Putamen (tissue), 1 donor: ENCODE data around the gene GJB3.

Source experiments
- DNase-seq: peaks from one replicate; pipeline ENCODE4 v3.0.0-alpha.2; 2016; ENCODE audit warnings: low spot score

GJB3 gene

DNA sequence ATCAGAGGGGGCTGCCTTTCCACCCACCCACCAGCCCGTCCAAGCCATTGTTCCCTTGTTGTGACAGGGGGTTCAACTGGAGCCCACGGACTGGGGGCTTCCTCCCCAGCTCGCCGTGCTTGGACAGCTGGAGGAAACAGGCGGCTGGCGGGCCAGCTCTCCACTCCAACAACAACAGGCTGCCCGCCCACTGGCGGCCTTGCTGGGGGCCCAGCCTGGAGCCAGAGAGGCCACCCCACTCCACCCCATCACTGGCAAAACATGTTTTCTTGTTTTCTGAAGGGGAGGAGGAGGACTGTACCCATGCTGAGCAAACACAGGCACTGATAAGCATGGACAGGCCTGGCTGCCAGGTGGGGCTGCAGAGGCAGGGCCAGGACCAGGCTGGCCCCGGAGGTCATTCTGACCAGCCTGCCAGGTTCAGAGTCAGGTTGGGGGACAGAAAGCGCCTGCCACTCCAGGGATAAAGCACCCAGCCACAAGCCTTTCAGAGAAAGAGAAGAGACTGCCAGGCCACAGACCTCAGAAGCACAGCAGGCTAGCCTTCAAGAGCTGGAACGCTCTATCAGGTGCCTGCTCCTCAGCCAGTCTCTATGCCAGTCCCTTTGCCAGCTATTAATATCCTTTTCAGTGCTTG, 44.6 kb downstream of the GJB3 start:
- DNase-seq = no peak

- DNase-seq = no peak
Measured at GRCh38 chr1:34827341-34827941, 46.4 kb downstream of the GJB3 start.

GRCh38 chr1:34828611-34829010, 47.6 kb downstream of the GJB3 start:
- no peak for DNase-seq

DNA sequence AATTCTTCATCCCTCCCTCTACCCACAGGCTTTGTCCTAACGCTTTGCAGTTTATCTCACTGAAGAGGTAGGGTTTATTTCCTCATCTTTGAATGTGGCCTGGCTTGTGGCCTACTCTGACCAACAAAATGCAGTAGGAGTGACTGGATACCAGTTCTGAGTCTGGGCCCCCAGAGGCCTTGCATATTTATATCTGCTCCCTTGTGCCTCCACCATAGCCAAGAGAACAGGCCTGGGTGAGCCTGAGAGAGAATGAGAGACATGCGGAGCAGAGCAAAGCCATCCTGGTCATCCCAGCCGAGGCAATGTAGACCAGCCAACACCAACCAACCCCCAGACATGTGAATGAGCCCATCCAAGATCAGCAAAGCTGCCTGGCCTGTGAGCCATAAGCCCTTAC, 48.2 kb downstream of the GJB3 start:
- DNase-seq = no peak

GRCh38 chr1:34831721-34832246, 50.8 kb downstream of the GJB3 start:
- no peak for DNase-seq

DNA sequence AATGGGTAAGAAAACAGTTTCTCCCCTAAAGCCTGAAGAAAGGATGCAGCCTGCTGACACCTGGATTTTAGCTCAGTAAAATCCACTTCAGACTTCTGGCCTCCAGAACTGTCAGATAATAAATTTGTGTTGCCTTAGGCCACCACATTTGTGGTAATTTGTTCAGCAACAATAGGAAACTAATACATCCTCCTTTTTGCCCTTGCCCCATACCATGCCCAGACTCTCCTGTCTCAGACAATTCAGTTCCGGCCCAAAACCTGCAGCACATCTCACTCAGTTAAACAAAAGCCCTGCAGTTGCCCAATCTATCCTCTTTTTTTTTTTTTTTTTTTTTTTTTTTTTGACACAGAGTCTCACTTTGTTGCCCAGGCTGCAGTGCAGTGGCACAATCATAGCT, 52.7 kb downstream of the GJB3 start:
- no peak for DNase-seq
